HPDE6-E6E7 (cell line): ENCODE results near the gene KIAA0040.

ENCODE experiments used
- DNase-seq: peaks from one replicate; pipeline ENCODE4 v3.0.0; 2011; ENCODE audit warnings: missing footprints; ENCODE audit errors: extremely low spot score

KIAA0040 gene

GRCh38 chr1:175171036-175171913 lies 21.3 kb downstream of the KIAA0040 start:
- no peak for DNase-seq

GRCh38 chr1:175169286-175170018 lies 23.1 kb downstream of the KIAA0040 start:
- DNase-seq: peak; percentile 29

- no peak for DNase-seq
These were observed 23.8 kb downstream of the KIAA0040 start for GRCh38 chr1:175168782-175169181.

GRCh38 chr1:175167861-175168260 lies 24.7 kb downstream of the KIAA0040 start:
- DNase-seq: no peak

GRCh38 chr1:175166746-175167145 lies 25.8 kb downstream of the KIAA0040 start:
- no peak for DNase-seq

- DNase-seq: no peak
These were observed 27.8 kb downstream of the KIAA0040 start for GRCh38 chr1:175164751-175165150.

- no peak for DNase-seq
These were observed 28.9 kb downstream of the KIAA0040 start for GRCh38 chr1:175163702-175164101.

GRCh38 chr1:175162955-175163354 lies 29.6 kb downstream of the KIAA0040 start:
- DNase-seq: no peak

GRCh38 chr1:175158170-175158591 lies 34.4 kb downstream of the KIAA0040 start:
- peak; percentile 36 for DNase-seq

GRCh38 chr1:175157200-175157599 lies 35.4 kb downstream of the KIAA0040 start:
- DNase-seq: no peak

GRCh38 chr1:175155936-175156335 lies 36.6 kb downstream of the KIAA0040 start:
- no peak for DNase-seq

GRCh38 chr1:175155473-175155856 lies 37.1 kb downstream of the KIAA0040 start:
- DNase-seq: no peak

GRCh38 chr1:175154629-175155472 lies 37.7 kb downstream of the KIAA0040 start:
- peak; percentile 39 for DNase-seq

- peak; percentile 40 for DNase-seq
These were observed 40.4 kb downstream of the KIAA0040 start for GRCh38 chr1:175152006-175152652.

- DNase-seq: peak; percentile 45
These were observed 41.8 kb downstream of the KIAA0040 start for GRCh38 chr1:175150596-175151319.

GRCh38 chr1:175148068-175148467 lies 44.5 kb downstream of the KIAA0040 start:
- no peak for DNase-seq

GRCh38 chr1:175147569-175147968 lies 45.0 kb downstream of the KIAA0040 start:
- DNase-seq: no peak

- DNase-seq: peak; percentile 79
These were observed 45.9 kb downstream of the KIAA0040 start for GRCh38 chr1:175146529-175147213.

- DNase-seq: no peak
These were observed 46.6 kb downstream of the KIAA0040 start for GRCh38 chr1:175145899-175146528.

- DNase-seq: no peak
These were observed 54.0 kb downstream of the KIAA0040 start for GRCh38 chr1:175138579-175138978.
